Skeletal muscle tissue (tissue), 4 donors: ENCODE data around the gene SCUBE1. TPM values are rescaled to one million over a fixed set of nuclear protein-coding genes. Genes with fewer than 3 reads are reported as not detected.

ENCODE experiments used
- H3K27ac ChIP-seq: one replicate; pipeline ENCODE4 v1.7.0; 2013; ENCODE audit warnings: mild to moderate bottlenecking, low read depth, low read length, inconsistent platforms
- H3K27me3 ChIP-seq, 3 donors: one replicate each; pipeline ENCODE4 v1.7.0; 2013; ENCODE audit warnings: low read length in 3 of 3; ENCODE audit not compliant: control insufficient read depth in 3 of 3, insufficient read depth in 3 of 3
- H3K36me3 ChIP-seq, 3 donors: one replicate each; pipeline ENCODE4 v1.7.0; 2013; ENCODE audit warnings: low read length in 3 of 3; ENCODE audit not compliant: control insufficient read depth in 3 of 3, insufficient read depth in 3 of 3
- H3K4me1 ChIP-seq, 3 donors: one replicate each; pipeline ENCODE4 v1.7.0; 2013; ENCODE audit warnings: low read length in 3 of 3, mild to moderate bottlenecking in 3 of 3; ENCODE audit not compliant: control insufficient read depth in 3 of 3, insufficient read depth in 3 of 3
- H3K4me3 ChIP-seq, 3 donors: one replicate each; pipeline ENCODE4 v1.7.0; 2013; ENCODE audit warnings: low read length in 3 of 3
- H3K9ac ChIP-seq, 3 donors: one replicate each; pipeline ENCODE4 v1.7.0; 2013; ENCODE audit warnings: low read length in 3 of 3, mild to moderate bottlenecking in 3 of 3, moderate library complexity in 2 of 3, low read depth in 1 of 3
- H3K9me3 ChIP-seq, 3 donors: one replicate each; pipeline ENCODE4 v1.7.0; 2013; ENCODE audit warnings: low read length in 3 of 3; ENCODE audit not compliant: control insufficient read depth in 3 of 3
- total RNA-seq: library from RNA; depleted of rRNA; stranded (reverse); fragments of >200 nt; gene quantifications from one replicate; pipeline ENCODE4 v1.2.3, GENCODE V29; 2014
- donor health status: Osteomylitis.

Gene SCUBE1
- total RNA-seq, 1 donor from 2014 or later: under 0.01 TPM

DNA sequence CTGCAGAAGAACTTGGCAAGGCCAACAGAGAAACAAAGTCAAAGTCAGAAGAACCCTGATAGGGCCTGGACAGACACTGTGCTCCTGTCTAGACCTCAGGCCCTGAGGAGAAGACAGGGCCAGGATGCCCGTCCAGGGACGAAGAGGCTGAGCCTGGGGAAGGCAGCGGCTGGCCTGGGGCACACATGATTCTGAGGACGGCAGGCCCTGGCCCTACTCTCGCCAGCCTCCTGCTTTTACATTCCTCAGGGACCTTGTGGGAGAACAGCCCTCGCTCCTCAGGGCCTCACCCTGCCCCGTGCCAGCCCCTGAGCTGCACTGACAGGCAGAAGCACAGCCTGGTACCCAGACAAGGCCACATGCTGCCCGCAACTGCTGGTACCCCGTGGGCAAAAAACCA lies 112.6 kb downstream of the SCUBE1 start:
- no peak overlapping the region for H3K4me3 ChIP-seq
- no peaks in the 10 kb centered on the region for H3K4me1 ChIP-seq
- H3K9me3 ChIP-seq: no peaks in the 10 kb centered on the region
- H3K9ac ChIP-seq: no peak overlapping the region
- no peak overlapping the region for H3K27ac ChIP-seq
- H3K36me3 ChIP-seq: no peaks in the 10 kb centered on the region
- peaks cover 6 to 35% (median 29%) of the 10 kb centered on the region in 3 donors for H3K27me3 ChIP-seq

DNA sequence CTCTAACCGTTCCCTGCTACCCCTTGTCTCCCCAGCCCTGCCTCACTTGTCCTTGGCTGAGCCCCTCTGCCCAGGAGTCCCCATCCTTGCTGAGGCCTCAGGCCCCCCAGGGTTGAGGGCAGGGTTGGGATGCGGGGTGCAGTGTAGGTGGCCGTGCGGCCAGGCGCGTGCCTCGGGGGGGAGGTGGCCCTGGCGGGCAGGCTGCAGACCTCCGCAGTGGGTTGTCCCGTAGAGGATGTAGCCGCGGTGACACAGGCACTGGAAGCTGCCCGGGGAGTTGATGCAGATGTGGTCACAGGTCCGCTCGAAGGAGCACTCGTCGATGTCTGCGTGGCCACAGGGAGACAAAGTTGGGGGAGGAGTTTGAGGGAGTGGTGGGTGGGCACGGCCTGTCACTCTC lies 114.3 kb downstream of the SCUBE1 start:
- Histone ChIP-seq H3K4me3 (no peak overlapping the region), H3K27ac (no peak overlapping the region), H3K4me1 (no peaks in the 10 kb centered on the region), H3K9ac (no peak overlapping the region), H3K27me3 (peaks cover 6 to 34% (median 26%) of the 10 kb centered on the region in 3 donors), H3K9me3 (no peaks in the 10 kb centered on the region), H3K36me3 (no peaks in the 10 kb centered on the region)

DNA sequence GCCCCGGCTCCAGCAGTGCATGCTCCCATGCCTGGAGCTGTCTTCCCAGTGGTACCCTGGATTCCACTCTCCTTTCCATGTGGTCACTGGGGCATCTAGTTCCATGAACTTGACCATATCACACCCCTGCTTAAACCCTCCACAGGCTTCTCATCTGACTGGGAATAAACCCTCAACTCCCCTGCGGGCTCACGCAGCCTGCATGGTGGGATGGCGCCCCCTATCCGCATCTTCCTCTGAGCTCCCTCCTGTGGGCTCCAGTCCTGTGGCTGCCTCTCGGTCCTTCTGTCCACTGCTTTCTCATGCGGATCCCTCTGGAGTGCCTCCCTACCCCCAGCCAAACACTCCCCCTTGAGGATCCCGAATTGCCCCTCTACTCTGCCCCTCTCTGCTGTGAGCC lies 114.8 kb downstream of the SCUBE1 start:
- Histone ChIP-seq H3K9ac (no peak overlapping the region), H3K27ac (no peak overlapping the region), H3K9me3 (no peaks in the 10 kb centered on the region), H3K36me3 (no peaks in the 10 kb centered on the region), H3K4me3 (no peak overlapping the region), H3K4me1 (no peaks in the 10 kb centered on the region), H3K27me3 (peaks cover 6 to 29% (median 24%) of the 10 kb centered on the region in 3 donors)

DNA sequence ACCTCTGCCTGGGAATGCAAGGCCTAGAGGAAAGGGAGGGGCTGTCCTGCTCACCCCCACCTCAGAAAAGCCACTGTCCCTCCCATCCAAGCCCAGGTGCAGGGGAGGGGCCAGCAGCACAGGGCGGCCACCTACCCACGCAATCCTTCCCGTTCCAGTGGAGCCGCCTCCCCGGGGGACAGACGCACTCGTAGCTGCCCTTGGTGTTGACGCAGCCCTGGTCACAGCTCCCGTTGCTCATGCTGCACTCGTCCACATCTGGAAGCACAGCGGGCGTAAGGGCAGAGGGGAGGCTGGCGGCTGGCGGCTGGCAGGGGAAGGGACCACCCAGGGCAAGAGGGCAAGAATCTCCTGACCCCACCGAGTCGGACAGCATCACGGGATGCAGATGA lies 115.9 kb downstream of the SCUBE1 start:
- H3K4me1 ChIP-seq: peaks cover 3 to 7% (median 4%) of the 10 kb centered on the region in 3 donors
- no peaks in the 10 kb centered on the region for H3K36me3 ChIP-seq
- no peak overlapping the region for H3K4me3 ChIP-seq
- no peak overlapping the region for H3K9ac ChIP-seq
- peaks cover 6 to 27% (median 24%) of the 10 kb centered on the region in 3 donors for H3K27me3 ChIP-seq
- no peaks in the 10 kb centered on the region for H3K9me3 ChIP-seq
- H3K27ac ChIP-seq: no peak overlapping the region

DNA sequence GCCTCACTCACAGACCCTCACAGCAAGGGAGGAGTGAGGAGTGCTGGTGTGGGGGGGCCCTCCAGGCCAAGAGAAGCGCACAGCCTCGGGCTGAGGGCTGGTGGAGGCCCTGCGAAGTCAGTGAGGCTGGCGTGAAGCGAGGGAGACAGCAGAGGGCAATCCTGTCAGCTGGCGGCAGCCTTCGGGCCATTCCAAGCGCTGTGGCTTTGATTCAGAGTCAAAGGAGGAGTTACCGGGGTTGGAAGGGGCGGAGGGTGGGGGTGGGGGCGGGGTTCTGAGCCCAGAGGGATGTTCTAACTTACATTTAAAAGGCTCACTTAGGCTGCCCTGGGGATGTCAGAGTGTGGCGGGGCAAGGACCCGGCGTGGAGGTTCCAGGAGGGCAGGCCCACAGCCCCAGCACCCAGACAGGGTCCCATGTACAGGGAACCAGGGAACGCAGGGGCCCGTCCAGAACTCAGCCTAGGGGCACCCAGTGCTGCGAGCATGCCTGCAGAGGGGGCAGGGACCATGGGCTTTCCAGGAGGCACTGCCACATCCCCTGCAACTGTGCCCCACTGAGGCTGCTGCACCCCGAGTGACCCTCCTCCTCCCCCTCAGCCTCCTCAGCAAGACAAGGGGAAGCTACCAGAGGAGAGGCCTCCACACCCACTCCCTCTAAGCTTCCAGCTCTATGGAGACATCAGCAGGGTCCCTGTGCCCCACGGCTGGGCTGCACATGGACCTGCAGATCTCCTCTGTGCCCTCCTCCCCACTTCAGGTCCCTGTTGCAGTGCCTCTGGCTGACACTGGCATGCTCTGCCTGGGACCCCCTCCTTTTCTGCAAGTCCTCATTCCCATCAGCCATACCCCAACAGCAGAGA lies 116.6 kb downstream of the SCUBE1 start:
- Histone ChIP-seq H3K4me3 (no peak overlapping the region), H3K27me3 (peaks cover 4 to 24% (median 18%) of the 10 kb centered on the region in 3 donors), H3K9ac (no peak overlapping the region), H3K36me3 (no peaks in the 10 kb centered on the region), H3K9me3 (no peaks in the 10 kb centered on the region), H3K27ac (no peak overlapping the region), H3K4me1 (peaks cover 6 to 9% (median 7%) of the 10 kb centered on the region in 3 donors)

DNA sequence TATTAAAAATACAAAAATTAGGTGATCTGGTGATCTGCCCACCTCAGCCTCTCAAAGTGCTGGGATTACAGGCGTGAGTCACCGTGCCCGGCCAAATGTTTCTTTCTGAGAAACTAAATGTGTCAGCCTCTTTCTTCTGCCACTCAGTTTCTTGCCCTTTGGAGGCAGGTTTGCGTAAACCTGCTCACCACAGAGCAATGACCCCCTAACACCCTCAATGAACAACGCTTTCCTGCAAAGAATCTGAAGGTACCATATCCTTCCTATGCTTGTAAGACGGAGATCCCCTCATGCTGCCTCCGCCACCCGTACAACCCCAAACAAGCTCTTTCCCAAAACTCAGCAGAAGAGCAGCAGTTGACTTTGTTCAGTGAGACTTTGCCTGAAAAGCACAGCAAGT lies 117.6 kb downstream of the SCUBE1 start:
- Histone ChIP-seq H3K27me3 (peaks cover 0 to 19% (median 12%) of the 10 kb centered on the region in 3 donors), H3K36me3 (no peaks in the 10 kb centered on the region), H3K4me1 (peaks cover 6 to 9% (median 7%) of the 10 kb centered on the region in 3 donors), H3K9ac (no peak overlapping the region), H3K4me3 (no peak overlapping the region), H3K9me3 (no peaks in the 10 kb centered on the region), H3K27ac (no peak overlapping the region)

DNA sequence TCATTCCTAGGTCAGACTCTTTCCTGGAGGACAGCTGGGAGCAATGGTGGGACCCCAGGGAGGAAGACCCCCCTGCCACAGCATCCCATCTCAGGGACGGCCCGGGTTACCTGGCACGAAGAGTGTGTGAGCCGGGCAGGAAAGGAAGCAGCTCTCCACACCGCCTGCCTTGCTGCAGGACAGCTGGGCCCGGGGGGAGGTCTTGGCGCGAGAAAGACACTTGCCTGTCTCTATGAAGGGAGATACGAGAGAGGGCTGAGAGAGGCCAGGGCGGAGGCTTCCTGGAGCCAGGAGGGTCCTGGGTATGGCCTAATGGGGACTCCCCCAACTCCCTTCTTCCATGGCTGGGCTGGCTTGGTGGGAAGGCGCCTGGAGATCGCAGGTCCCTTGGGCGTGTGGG lies 120.2 kb downstream of the SCUBE1 start:
- Histone ChIP-seq H3K9me3 (no peaks in the 10 kb centered on the region), H3K4me1 (peaks cover 6 to 9% (median 7%) of the 10 kb centered on the region in 3 donors), H3K4me3 (no peak overlapping the region), H3K27me3 (peaks cover 0 to 17% (median 16%) of the 10 kb centered on the region in 3 donors), H3K27ac (no peak overlapping the region), H3K9ac (no peak overlapping the region), H3K36me3 (no peaks in the 10 kb centered on the region)

DNA sequence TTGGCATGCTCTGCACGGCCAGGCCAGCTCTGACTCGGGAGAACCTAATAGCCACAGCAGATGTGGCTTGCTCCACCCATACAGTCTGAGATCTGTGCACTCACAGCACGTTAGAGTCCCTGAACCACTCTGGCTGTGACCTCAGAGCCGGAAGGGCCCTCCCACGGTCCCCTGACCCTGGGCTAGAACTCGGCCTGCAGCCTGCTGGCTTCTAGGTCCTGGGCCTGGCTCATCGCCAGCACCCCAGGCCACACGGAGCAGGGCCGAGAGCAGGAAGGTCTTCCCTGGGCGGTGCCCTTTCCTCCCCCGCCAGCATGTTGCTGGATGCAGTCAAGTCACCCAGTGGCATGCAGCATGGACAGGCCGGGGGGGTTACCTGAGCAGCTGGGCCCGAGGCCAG lies 120.9 kb downstream of the SCUBE1 start:
- Histone ChIP-seq H3K9ac (no peak overlapping the region), H3K9me3 (no peaks in the 10 kb centered on the region), H3K27ac (no peak overlapping the region), H3K27me3 (peaks cover 0 to 24% (median 19%) of the 10 kb centered on the region in 3 donors), H3K4me3 (no peak overlapping the region), H3K4me1 (peaks cover 6 to 9% (median 7%) of the 10 kb centered on the region in 3 donors), H3K36me3 (no peaks in the 10 kb centered on the region)

DNA sequence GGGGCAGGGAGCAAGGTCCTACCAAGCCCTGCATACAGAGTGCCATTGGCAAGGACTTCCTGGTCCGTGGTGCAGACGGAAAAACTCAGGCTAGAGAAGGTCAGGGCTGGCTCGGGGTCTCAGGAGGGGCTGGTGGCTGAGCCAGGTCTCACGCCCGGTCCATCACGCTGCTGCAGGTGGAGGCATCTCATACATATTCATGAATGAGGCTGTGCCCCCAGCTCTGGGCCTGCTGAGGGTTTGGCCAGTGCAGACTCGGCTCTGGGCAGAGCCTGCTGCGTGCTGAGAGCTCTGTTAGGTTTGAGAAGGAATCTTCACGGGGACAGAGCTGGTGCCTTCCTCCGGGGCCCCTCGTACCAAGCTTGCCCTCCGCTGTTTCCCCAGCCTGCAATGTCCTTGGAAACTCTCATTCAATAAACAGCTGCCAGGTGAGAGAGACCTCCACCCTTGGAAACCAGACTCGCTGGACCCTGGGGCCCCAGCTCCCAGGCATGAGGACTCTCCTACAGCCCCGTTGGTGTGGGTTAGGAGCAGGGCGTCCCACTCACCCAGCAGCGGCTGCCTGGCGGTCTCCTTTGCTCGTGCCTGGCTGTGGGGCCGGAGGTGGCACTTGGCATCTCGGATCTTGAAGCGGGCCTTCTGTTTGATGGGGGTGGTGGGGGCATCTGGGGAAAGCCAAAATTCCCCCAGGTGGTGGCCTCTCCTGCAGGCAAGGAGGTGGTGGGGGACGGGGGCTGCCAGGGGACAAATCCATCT lies 122.4 kb downstream of the SCUBE1 start:
- no peaks in the 10 kb centered on the region for H3K36me3 ChIP-seq
- no peak overlapping the region for H3K9ac ChIP-seq
- no peaks in the 10 kb centered on the region for H3K9me3 ChIP-seq
- H3K4me3 ChIP-seq: no peak overlapping the region
- peaks cover 6 to 9% (median 7%) of the 10 kb centered on the region in 3 donors for H3K4me1 ChIP-seq
- no peak overlapping the region for H3K27ac ChIP-seq
- peaks cover 0 to 18% (median 17%) of the 10 kb centered on the region in 3 donors for H3K27me3 ChIP-seq

DNA sequence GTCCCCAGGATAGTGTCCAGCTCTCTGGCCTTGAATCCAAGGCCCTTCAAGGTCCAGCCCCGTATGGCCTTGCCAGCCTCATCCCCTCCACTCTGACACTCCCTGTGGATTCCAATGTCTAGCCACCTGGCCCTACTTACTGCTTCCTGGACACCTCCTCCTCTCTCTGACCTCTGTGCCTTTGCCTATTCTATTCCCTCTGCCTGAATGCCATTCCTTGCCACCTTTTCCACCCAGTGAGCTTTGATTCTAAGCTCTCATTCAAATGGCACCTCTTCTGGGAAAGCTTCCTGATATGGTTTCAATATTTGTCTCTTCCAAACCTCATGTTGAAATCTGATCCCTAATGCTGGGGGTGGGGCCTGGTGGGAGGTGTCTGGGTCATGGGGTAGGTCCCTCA lies 124.4 kb downstream of the SCUBE1 start:
- H3K4me3 ChIP-seq: no peak overlapping the region
- no peaks in the 10 kb centered on the region for H3K9me3 ChIP-seq
- peaks cover 6 to 9% (median 7%) of the 10 kb centered on the region in 3 donors for H3K4me1 ChIP-seq
- H3K36me3 ChIP-seq: no peaks in the 10 kb centered on the region
- no peak overlapping the region for H3K9ac ChIP-seq
- H3K27me3 ChIP-seq: peaks cover 0 to 34% (median 30%) of the 10 kb centered on the region in 3 donors
- no peak overlapping the region for H3K27ac ChIP-seq
